Mesenchymal stem cell (in vitro differentiated cells and primary cell): ENCODE results near the gene RDH5.

ENCODE experiments used
- DNase-seq: peaks from one replicate; pipeline ENCODE4 v3.0.0-alpha.2; 2013
- H2AFZ ChIP-seq: one replicate; pipeline ENCODE4 v1.6.1; 2013; ENCODE audit warnings: low read depth, mild to moderate bottlenecking, control low read depth, inconsistent platforms, low read length, moderate library complexity
- H2AK5ac ChIP-seq: 2 replicates; pipeline ENCODE4 v1.6.1; 2013; ENCODE audit warnings: low read length, moderate library complexity, mild to moderate bottlenecking, inconsistent platforms; ENCODE audit not compliant: severe bottlenecking
- H2BK120ac ChIP-seq: one replicate; pipeline ENCODE4 v1.6.1; 2013; ENCODE audit warnings: low read depth, mild to moderate bottlenecking, inconsistent platforms, low read length, moderate library complexity
- H2BK12ac ChIP-seq, 2 experiments: one replicate each; pipeline ENCODE4 v1.6.1; 2013; ENCODE audit warnings: inconsistent platforms in 2 of 2, low read length in 2 of 2, mild to moderate bottlenecking in 2 of 2, moderate library complexity in 2 of 2, control low read depth in 1 of 2
- H2BK15ac ChIP-seq: one replicate; pipeline ENCODE4 v1.6.1; 2013; ENCODE audit warnings: mild to moderate bottlenecking, low read depth, inconsistent platforms; ENCODE audit not compliant: poor library complexity, severe bottlenecking
- H2BK5ac ChIP-seq: 2 replicates; pipeline ENCODE4 v1.6.1; 2013; ENCODE audit warnings: low read depth, mild to moderate bottlenecking, low read length, control low read depth, inconsistent platforms; ENCODE audit not compliant: poor library complexity, severe bottlenecking
- H3K14ac ChIP-seq, 2 experiments: one replicate each; pipeline ENCODE4 v1.6.1; 2013; ENCODE audit warnings: inconsistent platforms in 2 of 2, low read length in 2 of 2, control low read depth in 1 of 2, mild to moderate bottlenecking in 1 of 2, moderate library complexity in 1 of 2
- H3K18ac ChIP-seq, 2 experiments: one replicate each; pipeline ENCODE4 v1.6.1; 2013; ENCODE audit warnings: inconsistent platforms in 2 of 2, low read length in 2 of 2, control low read depth in 1 of 2, low read depth in 1 of 2, mild to moderate bottlenecking in 1 of 2
- H3K23ac ChIP-seq, 2 experiments: one replicate each; pipeline ENCODE4 v1.6.1; 2013; ENCODE audit warnings: inconsistent platforms in 2 of 2, low read length in 2 of 2, mild to moderate bottlenecking in 2 of 2, moderate library complexity in 2 of 2, control low read depth in 1 of 2
- H3K27ac ChIP-seq: 2 replicates; pipeline ENCODE4 v1.5.1; 2013; ENCODE audit warnings: mild to moderate bottlenecking, moderate library complexity, low read length, control low read depth, inconsistent platforms; ENCODE audit not compliant: poor library complexity, severe bottlenecking
- H3K27me3 ChIP-seq, 2 experiments: 2 replicates each; pipeline versions ENCODE4 v1.6.1 to v1.7.0; 2013; ENCODE audit warnings: low read length in 2 of 2, mild to moderate bottlenecking in 2 of 2, moderate library complexity in 2 of 2, control low read depth in 1 of 2, inconsistent platforms in 1 of 2; ENCODE audit not compliant: control insufficient read depth in 1 of 2, insufficient read depth in 1 of 2
- H3K36me3 ChIP-seq, 2 experiments: 2 replicates each; pipeline versions ENCODE4 v1.6.1 to v1.7.0; 2013; ENCODE audit warnings: low read length in 2 of 2, control low read depth in 1 of 2, inconsistent platforms in 1 of 2, low read depth in 1 of 2, mild to moderate bottlenecking in 1 of 2; ENCODE audit not compliant: insufficient read depth in 2 of 2, control insufficient read depth in 1 of 2
- H3K4ac ChIP-seq, 2 experiments: one replicate each; pipeline ENCODE4 v1.6.1; 2013; ENCODE audit warnings: inconsistent platforms in 2 of 2, low read length in 2 of 2, mild to moderate bottlenecking in 2 of 2, moderate library complexity in 2 of 2, control low read depth in 1 of 2, low read depth in 1 of 2
- H3K4me1 ChIP-seq: 2 replicates; pipeline ENCODE4 v1.6.1; 2013; ENCODE audit warnings: low read depth, low read length, control low read depth; ENCODE audit not compliant: control insufficient read depth, insufficient read depth
- H3K4me2 ChIP-seq: 2 replicates; pipeline ENCODE4 v1.6.1; 2013; ENCODE audit warnings: low read length, mild to moderate bottlenecking, inconsistent platforms; ENCODE audit not compliant: poor library complexity, severe bottlenecking
- H3K4me3 ChIP-seq, 2 experiments: 2 replicates each; pipeline versions ENCODE4 v1.5.1 to v1.7.0; 2013; ENCODE audit warnings: low read length in 2 of 2, mild to moderate bottlenecking in 2 of 2, control low read depth in 1 of 2, low read depth in 1 of 2; ENCODE audit not compliant: insufficient read depth in 1 of 2
- H3K79me1 ChIP-seq: replicated peaks from 2 replicates; pipeline ENCODE4 v1.6.1; 2013; ENCODE audit warnings: mild to moderate bottlenecking, control low read depth, low read length, inconsistent platforms; ENCODE audit not compliant: poor library complexity, severe bottlenecking
- H3K9ac ChIP-seq: 2 replicates; pipeline ENCODE4 v1.7.0; 2013; ENCODE audit warnings: mild to moderate bottlenecking, low read length, moderate library complexity
- H3K9me3 ChIP-seq: 2 replicates; pipeline ENCODE4 v1.7.0; 2013; ENCODE audit warnings: mild to moderate bottlenecking, low read length; ENCODE audit not compliant: control insufficient read depth
- H4K8ac ChIP-seq: one replicate; pipeline ENCODE4 v1.6.1; 2013; ENCODE audit warnings: inconsistent platforms, mild to moderate bottlenecking, low read length, moderate library complexity
- H4K91ac ChIP-seq: one replicate; pipeline ENCODE4 v1.6.1; 2013; ENCODE audit warnings: mild to moderate bottlenecking, low read length, inconsistent platforms
- WGBS: methylation state at CpG from one replicate; pipeline ENCODE4 v1.1.7; 2013; ENCODE audit warnings: mixed read lengths; 5-methylcytosine and 5-hydroxymethylcytosine counted together

The RDH5 gene

GRCh38 chr12:55708695-55709233, 11.4 kb upstream of the RDH5 start:
- H2BK15ac ChIP-seq = no peak overlapping the region
- no peak overlapping the region for H2AK5ac ChIP-seq
- H3K18ac ChIP-seq = no peak overlapping the region
- peaks cover 0 to 64% of the 10 kb centered on the region in 2 experiments for H3K27me3 ChIP-seq
- no peak overlapping the region for H3K4ac ChIP-seq
- no peak overlapping the region for H3K14ac ChIP-seq
- no peak overlapping the region for H4K8ac ChIP-seq
- H3K4me2 ChIP-seq = no peak overlapping the region
- peaks cover 12% of the 10 kb centered on the region for H3K4me1 ChIP-seq
- DNase-seq = no peak
- no peak overlapping the region for H3K27ac ChIP-seq
- peak overlapping the region in 1 of 2 experiments; percentile 83 for H3K4me3 ChIP-seq
- WGBS = 65% methylated on average over 2 of the region's 3 CpGs
- no peak overlapping the region for H2BK120ac ChIP-seq
- H4K91ac ChIP-seq = no peak overlapping the region
- H3K23ac ChIP-seq = no peak overlapping the region
- no peak overlapping the region for H2BK5ac ChIP-seq
- H2BK12ac ChIP-seq = no peak overlapping the region
- no peak overlapping the region for H2AFZ ChIP-seq
- peak overlapping the region; percentile 62 for H3K9ac ChIP-seq
- no peaks in the 10 kb centered on the region for H3K79me1 ChIP-seq
- H3K36me3 ChIP-seq = no peaks in the 10 kb centered on the region
- H3K9me3 ChIP-seq = no peaks in the 10 kb centered on the region

GRCh38 chr12:55711786-55712553, 8.2 kb upstream of the RDH5 start:
- Histone ChIP-seq H2AK5ac (no peak overlapping the region), H4K91ac (no peak overlapping the region), H3K4me2 (no peak overlapping the region), H2AFZ (no peak overlapping the region), H3K14ac (no peak overlapping the region), H3K4me1 (peaks cover 20% of the 10 kb centered on the region), H2BK5ac (no peak overlapping the region), H4K8ac (no peak overlapping the region), H2BK12ac (no peak overlapping the region), H3K27ac (no peak overlapping the region), H3K27me3 (peaks cover 0 to 45% of the 10 kb centered on the region in 2 experiments), H3K9me3 (no peaks in the 10 kb centered on the region), H3K18ac (no peak overlapping the region), H3K4ac (no peak overlapping the region), H3K23ac (no peak overlapping the region), H2BK120ac (no peak overlapping the region), H3K9ac (peak overlapping the region; percentile 78), H3K79me1 (no peaks in the 10 kb centered on the region), H3K4me3 (peak overlapping the region in 1 of 2 experiments; percentile 66), H3K36me3 (no peaks in the 10 kb centered on the region), H2BK15ac (no peak overlapping the region)
- 76% methylated on average over 4 of the region's 4 CpGs for WGBS
- DNase-seq = no peak

GRCh38 chr12:55712700-55713415, 7.3 kb upstream of the RDH5 start:
- H3K23ac ChIP-seq = no peak overlapping the region
- H3K27ac ChIP-seq = no peak overlapping the region
- no peak overlapping the region for H2BK5ac ChIP-seq
- no peak overlapping the region for H4K8ac ChIP-seq
- H3K36me3 ChIP-seq = no peaks in the 10 kb centered on the region
- H3K14ac ChIP-seq = no peak overlapping the region
- peak overlapping the region; percentile 78 for H3K9ac ChIP-seq
- H2AK5ac ChIP-seq = no peak overlapping the region
- no peak overlapping the region for H2BK12ac ChIP-seq
- H2AFZ ChIP-seq = no peak overlapping the region
- no peak overlapping the region for H2BK120ac ChIP-seq
- H3K4ac ChIP-seq = no peak overlapping the region
- H3K9me3 ChIP-seq = no peaks in the 10 kb centered on the region
- no peak overlapping the region for H3K18ac ChIP-seq
- H3K4me3 ChIP-seq = peak overlapping the region in 1 of 2 experiments; percentile 66
- WGBS = 83% methylated on average over 1 of the region's 1 CpG
- DNase-seq = no peak
- peaks cover 0 to 39% of the 10 kb centered on the region in 2 experiments for H3K27me3 ChIP-seq
- no peaks in the 10 kb centered on the region for H3K79me1 ChIP-seq
- no peak overlapping the region for H2BK15ac ChIP-seq
- H3K4me2 ChIP-seq = no peak overlapping the region
- H4K91ac ChIP-seq = no peak overlapping the region
- H3K4me1 ChIP-seq = peaks cover 20% of the 10 kb centered on the region

- no peak overlapping the region for H3K14ac ChIP-seq
- 88% methylated on average over 1 of the region's 2 CpGs for WGBS
- no peak overlapping the region for H4K91ac ChIP-seq
Observed at GRCh38 chr12:55713721-55714120, 6.5 kb upstream of the RDH5 start.

More at GRCh38 chr12:55713721-55714120, 6.5 kb upstream of the RDH5 start:
- Histone ChIP-seq H3K18ac (no peak overlapping the region), H2AFZ (no peak overlapping the region), H2AK5ac (no peak overlapping the region), H3K36me3 (no peaks in the 10 kb centered on the region), H3K4ac (no peak overlapping the region), H4K8ac (no peak overlapping the region), H3K9me3 (no peaks in the 10 kb centered on the region), H3K23ac (no peak overlapping the region), H3K27me3 (peaks cover 0 to 30% of the 10 kb centered on the region in 2 experiments), H3K9ac (peak overlapping the region; percentile 78), H3K4me3 (no peak overlapping the region), H3K27ac (no peak overlapping the region), H3K4me2 (no peak overlapping the region), H2BK120ac (no peak overlapping the region), H2BK5ac (no peak overlapping the region), H3K79me1 (peaks cover 5% of the 10 kb centered on the region), H3K4me1 (peaks cover 21% of the 10 kb centered on the region), H2BK12ac (no peak overlapping the region), H2BK15ac (no peak overlapping the region)
- DNase-seq = no peak
